COLO668 (cell line): ENCODE data around the gene YIPF2.
"Not testable (repeated sequence)": the region's sequence is repeated elsewhere in the genome, so short reads cannot be mapped to it uniquely, and the experiment has no call there.

Experiments
- DNase-seq: peaks from one replicate; lab custom pipeline; 2025; ENCODE audit not compliant: unreplicated experiment; lab: John Stamatoyannopoulos, UW

The YIPF2 gene

GRCh38 chr19:10941649-10942048, 13.2 kb upstream of the YIPF2 start:
- not testable (repeated sequence) for DNase-seq

- peak; percentile 59 for DNase-seq
Measured at GRCh38 chr19:10936661-10937084, 8.2 kb upstream of the YIPF2 start.

- no peak for DNase-seq
Measured at GRCh38 chr19:10935371-10936059, 7.1 kb upstream of the YIPF2 start.

GRCh38 chr19:10929402-10929794, 959 bp upstream of the YIPF2 start:
- DNase-seq, result peak; percentile 26

GRCh38 chr19:10927730-10928562, 493 bp downstream of the YIPF2 start:
- no peak for DNase-seq

- no peak for DNase-seq
Measured at GRCh38 chr19:10924597-10924996, 3.8 kb downstream of the YIPF2 start.

- DNase-seq, result no peak
Measured at GRCh38 chr19:10923260-10924112, 5.0 kb downstream of the YIPF2 start.

GRCh38 chr19:10922638-10923014, 5.8 kb downstream of the YIPF2 start:
- no peak for DNase-seq

GRCh38 chr19:10921910-10922637, 6.4 kb downstream of the YIPF2 start:
- DNase-seq, result no peak

- no peak for DNase-seq
Measured at GRCh38 chr19:10921199-10921909, 7.1 kb downstream of the YIPF2 start.

GRCh38 chr19:10920781-10921180, 7.7 kb downstream of the YIPF2 start:
- no peak for DNase-seq

- DNase-seq, result no peak
Measured at GRCh38 chr19:10920288-10920655, 8.2 kb downstream of the YIPF2 start.

GRCh38 chr19:10919352-10920287, 8.8 kb downstream of the YIPF2 start:
- DNase-seq, result no peak

GRCh38 chr19:10918359-10918758, 10.1 kb downstream of the YIPF2 start:
- no peak for DNase-seq

- DNase-seq, result no peak
Measured at GRCh38 chr19:10916602-10917001, 11.8 kb downstream of the YIPF2 start.

- no peak for DNase-seq
Measured at GRCh38 chr19:10915130-10916091, 13.0 kb downstream of the YIPF2 start.

- no peak for DNase-seq
Measured at GRCh38 chr19:10913716-10914340, 14.6 kb downstream of the YIPF2 start.

GRCh38 chr19:10912619-10913018, 15.8 kb downstream of the YIPF2 start:
- no peak for DNase-seq
